ENCODE measurements around the gene MRPS10.
"Not testable (repeated sequence)": the region's sequence is repeated elsewhere in the genome, so short reads cannot be mapped to it uniquely, and the experiment has no call there.

Gene MRPS10

DNA sequence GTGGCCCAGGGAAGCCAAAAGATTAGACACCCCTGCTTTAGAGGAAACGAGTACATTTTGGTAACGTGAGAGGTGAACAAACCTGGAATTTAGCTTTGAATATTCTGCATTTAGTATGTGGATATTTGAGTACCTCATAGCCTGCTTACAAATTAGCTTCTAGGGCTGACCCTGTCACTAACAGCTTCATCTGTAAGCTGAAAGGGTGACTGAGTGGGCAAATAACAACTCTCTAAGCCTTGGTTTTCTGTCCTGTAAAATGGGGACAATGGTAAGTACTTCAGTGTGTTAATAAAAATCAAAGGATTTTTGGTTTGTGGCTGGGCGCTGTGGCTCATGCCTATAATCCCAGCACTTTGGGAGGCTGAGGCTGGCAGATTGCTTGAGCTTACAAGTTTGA is 14.5 kb downstream of the MRPS10 start:
- DNase-seq, result no peak

DNA sequence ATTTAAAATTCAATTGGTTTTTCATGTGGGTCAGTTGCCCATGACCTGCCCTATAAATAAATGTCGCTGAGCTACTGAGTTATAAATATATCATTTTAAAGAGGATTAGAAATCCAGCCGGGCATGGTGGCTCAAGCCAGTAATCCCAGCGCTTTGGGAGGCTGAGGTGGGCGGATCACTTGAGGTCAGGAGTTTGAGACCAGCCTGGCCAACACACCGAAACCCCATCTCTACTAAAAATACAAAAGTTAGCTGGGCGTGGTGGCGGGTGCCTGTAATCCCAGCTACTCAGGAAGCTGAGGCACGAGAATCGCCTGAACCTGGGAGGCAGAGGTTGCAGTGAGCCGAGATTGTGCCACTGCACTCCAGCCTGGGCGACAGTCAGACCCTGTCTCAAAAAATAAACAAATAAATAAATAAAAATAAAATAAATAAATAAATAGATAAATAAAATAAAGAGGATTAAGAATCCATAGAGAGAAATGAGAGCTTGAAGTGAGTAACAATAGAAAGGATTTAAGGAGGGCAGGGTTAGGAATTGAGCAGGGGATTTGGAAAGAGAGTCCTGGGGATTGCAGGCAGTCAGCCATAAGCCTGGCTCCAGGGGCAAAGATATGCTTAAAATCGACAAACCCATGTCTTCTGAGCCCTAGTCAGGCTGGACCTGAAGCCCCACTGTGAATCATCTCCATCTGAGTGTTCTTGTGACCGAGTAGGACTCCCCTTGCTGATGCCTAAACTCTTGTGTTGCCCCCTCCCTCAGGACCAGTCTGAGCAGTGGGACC is 15.3 kb downstream of the MRPS10 start:
- DNase-seq, result not testable (repeated sequence)

DNA sequence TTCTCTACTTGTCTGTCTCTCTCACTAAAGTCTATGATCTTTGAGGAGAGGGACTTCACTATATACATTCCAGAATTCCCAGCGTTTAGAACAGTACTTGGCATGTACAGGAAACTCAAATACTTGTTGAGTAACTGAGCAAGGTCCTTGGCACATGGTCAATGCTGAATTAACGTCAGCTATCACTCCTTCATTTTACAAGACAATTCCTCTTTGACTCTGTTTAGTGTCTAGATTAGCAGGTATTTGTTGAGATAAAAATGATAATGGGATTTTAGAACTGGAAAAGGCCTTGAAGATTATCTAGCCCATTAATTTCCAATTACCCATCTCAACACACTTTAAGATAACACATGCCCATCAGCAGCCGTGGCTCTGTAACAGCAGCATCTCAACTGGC is 16.3 kb downstream of the MRPS10 start:
- DNase-seq, result no peak

DNA sequence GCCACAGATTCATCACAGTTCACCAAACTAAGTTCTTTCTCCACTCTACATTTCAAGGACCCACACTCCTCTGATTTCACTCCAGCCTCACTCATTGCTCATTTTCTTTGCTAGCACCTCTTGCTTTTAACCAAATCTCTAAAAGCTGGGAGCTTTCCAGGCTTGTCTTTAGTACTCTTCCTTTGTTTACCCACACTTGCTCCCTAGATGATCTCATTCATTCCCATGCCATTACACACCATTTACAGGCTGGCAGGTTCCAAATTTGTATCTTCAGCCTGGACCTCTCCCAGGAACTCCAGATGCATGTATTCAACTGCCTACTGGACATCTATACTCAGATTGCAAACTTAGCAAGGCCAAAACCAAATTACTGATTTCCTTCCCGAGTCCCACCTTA is 17.6 kb downstream of the MRPS10 start:
- no peak for DNase-seq

DNA sequence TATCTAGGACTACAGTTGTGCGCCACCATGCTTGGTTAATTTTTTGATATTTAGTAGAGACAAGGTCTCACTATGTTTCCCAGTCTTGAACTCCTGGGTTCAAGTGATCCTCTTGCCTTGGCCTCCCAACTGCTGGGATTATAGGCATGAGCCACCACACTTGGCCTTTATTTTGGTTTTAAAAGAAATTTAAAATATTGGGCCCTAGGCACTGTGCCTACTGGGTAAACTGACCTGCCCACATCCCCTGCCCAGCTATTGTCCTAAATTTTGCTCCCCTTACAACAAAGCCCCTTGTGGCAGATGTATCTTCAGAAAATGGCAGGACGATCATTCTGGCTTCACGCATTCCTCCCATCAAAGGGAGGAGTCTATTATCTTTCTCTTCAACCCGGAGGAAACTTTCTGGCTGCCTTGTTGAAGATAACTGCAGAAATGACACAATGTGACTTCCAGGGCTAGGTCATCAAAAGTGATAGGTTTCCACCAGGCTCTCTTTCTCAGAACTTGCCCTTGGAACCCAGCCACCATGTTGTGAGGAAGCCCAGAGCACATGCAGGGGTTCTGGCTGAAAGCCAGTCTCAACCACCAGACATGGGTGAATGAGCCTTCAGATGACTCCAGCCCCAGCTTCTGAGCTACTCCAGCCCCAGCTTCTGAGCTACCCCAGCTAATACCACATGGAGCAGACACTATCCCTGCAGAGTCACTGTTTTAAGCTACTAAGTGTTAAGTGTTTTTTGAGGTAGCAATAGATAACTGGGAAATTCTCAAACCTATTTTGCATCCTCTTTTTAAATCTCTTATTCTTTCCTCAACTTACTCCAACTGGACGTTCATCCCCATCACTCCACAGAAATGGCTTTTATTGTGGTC is 18.3 kb downstream of the MRPS10 start:
- no peak for DNase-seq

DNA sequence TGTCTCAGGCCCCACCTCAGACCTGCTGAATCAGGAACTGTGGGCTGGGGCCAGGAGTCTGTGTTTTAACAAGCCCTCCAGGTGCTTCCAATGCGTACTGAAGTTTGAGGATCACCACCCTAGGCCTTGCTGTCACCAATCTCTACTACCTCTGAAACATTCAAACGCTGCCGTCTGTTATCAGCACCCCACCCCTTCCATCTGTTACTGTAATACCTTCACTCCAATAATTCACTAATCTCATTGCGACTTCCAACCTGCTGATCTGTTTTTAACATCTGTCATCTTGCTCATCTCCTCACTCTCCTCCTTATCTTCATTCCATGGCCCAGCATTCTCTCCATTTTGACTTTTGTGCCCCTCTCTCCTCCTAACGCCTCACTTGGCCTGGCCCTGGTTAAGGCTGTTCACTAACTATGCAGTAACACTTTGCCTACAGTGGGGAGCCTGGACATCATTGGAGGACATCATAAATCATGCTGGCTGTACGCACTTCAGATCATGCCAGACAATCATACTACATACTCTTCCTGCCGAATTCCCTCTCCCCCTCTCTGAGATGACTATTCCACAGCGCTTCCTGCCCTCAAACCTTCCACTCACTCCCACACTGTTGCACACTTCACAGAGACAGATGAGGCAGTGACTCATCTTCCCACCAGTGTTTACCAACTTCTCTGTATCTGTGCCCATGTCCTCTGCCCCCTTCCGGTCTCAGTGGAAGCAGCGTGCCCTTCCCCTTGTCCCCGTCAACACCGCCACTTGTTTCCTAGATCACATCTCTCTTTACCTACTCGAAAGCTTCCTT is 19.9 kb downstream of the MRPS10 start:
- DNase-seq, result no peak

DNA sequence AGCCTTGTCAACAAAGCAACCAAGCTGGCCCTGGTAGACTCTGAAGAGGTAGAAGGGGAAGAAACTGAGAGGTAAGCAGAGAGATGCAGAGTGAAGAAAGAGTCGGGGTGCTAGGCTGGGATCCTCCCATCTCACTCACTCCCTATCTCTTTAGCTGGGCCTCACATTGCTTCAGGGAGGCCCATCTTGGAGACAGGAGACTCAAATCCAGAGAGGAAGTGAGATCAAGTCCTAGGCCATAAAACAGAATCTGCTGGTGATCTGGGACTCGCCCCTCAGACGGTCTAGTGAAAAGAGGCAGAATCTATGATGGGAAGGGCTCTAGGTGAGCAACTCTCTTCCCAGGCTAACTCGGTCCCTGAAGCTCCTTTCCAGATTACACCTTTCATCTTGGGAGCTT is 22.2 kb downstream of the MRPS10 start:
- DNase-seq, result no peak

DNA sequence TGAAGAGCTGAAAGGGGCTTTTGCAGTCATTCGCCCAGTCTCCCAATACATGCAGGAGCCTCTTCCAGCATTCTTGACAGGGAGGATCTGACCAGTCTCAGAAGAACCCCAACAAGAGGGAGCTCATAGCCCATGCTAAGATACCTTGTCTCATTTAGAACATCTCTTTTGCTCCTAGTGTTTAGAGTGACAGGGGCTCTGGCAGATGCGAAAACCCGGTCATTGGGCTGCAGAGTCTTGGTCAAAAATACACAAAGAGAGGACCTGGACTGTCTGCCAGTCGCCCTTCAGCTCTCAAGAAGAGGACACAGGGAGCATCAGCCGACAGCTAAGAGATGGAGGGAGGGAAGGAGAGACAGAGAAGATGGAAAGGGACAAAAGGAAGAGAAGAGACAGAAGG is 23.6 kb downstream of the MRPS10 start:
- DNase-seq, result no peak

DNA sequence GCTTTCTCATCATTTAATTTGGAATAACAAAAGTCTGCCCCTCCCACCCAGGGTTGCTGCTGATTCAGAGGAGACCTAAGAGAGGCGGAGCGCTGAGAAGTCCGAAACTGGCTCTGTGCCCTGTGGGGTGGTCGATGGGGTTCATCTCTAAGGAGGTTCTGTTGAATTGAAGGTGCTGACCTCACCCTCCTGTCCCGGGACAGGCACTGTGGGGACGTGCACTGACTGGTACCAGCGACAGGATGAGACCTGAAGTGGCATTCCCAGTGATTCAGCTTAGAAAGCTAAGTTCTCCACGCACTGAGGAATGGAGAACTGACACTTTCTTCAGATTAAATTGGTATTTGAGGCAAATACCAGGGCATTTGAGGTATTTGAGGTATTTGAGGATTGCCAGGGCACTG is 24.2 kb downstream of the MRPS10 start:
- no peak for DNase-seq

DNA sequence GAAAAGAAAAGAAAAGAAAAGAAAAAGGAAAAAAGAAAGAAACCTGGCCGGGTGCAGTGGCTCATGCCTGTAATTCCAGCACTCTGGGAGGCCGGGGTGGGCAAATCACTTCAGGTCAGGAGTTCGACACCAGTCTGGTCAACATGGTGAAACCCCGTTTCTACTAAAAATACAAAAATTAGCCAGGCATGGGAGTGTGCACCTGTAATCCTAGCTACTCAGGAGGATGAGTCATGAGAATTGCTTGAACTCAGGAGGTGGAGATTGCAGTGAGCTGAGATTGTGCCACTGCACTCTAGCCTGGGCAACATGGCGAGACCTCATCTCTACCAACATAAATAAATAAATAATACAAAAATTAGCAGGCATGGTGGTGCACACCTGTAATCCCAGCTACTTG is 25.3 kb downstream of the MRPS10 start:
- DNase-seq, result not testable (repeated sequence)

DNA sequence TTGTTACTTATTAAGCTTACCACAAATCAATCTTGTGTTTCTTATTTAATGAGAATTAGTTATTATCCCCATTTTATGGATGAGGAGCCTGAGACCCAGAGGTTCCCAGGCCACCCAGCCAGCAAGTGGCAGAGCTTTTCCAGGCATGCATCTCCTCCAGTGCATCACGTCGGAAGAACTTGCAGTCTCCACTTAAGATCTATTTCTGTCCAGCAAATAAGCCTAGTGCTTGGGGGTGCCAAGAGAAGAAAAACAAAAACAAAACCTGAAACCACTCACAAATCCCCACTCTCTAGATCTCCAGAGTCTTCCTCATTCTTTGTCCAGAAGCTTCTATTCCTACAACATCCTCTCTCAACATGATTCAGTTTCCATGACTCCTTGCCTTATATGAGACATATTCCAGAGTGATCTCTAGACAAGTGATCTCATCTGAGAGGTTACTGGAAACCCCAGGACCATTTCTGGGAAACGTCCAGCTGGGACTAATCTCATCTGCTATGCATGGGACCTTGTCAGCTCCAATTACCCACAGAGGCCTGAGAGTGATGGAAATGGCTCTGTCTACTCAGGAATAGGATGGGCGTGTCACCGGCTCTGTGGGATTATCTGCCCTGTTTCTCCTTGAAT is 27.0 kb downstream of the MRPS10 start:
- DNase-seq, result no peak

DNA sequence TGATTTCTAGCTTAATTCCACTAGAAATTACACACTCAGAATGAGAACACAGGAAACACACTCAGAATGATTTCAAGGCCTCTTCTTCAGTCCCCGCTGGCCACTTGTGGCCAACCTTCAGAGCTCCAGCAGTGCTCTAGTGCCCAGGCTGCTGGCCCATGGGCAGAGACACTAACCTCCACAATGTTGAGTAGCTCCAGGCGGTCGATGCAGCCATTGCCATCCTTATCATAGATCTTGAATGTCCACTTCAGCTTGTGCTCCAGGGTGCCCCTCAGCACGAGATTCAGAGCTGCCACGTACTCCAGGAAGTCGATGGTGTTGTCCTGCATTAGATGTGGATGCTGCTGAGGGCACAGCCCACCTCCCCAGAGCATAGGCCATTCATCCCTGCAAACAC is 29.3 kb downstream of the MRPS10 start:
- no peak for DNase-seq

DNA sequence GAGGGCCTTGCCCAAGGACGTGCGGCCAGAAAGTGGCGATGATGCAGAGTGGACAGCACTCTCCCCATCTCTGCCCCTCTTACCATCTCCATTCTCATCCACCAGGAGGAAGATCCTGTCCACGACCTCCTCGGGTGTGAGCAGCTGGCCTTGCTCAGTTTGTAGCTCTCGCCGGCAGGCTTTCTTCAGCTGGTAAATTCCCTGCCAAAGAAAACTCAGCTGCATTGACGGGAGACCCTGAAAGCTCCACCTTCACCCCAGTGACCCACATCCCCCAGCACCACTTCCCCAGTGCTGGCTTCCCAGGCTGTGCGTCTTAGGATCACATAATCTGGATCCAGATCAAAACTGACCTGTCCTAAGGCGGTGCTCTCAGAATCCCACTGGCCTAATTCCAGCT is 32.1 kb downstream of the MRPS10 start:
- DNase-seq, result no peak

DNA sequence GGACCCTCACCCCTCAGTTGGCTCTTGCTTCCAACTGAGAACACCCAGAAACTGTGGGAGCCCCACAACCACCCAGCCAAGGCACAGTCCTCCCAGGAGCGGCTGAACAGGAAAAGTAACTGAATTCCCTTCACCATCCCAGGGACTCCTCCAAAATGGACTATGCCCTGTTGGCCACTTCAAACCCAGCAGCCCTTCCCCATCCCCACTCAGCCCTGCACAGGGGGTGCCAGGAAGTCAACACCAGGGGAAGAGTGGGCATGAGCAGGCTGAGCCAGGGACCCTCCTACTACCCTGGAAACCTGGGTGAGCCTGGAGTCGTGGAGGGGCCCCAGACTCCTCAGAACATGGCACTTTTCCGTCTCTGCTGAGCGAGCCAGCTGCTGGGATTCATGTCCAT is 33.2 kb downstream of the MRPS10 start:
- no peak for DNase-seq

DNA sequence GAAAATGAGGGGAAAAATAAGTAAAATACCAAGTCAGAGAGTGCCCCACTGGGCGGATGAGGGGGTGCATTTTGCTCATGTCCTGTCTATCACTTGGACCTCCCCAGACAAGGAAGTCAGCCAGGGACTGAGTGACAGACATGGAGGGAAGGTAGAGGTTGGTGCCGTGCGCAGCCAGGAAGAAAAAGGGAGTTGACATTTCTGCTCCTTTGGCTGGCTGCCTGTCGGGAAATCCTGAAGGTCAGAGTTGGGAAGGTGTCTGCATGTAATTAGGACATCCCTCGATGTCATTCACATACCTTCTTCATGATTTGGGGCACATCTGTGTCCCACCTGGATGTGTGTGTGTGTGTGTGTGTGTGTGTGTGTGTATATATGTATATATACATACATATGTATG is 35.6 kb downstream of the MRPS10 start:
- DNase-seq, result no peak

DNA sequence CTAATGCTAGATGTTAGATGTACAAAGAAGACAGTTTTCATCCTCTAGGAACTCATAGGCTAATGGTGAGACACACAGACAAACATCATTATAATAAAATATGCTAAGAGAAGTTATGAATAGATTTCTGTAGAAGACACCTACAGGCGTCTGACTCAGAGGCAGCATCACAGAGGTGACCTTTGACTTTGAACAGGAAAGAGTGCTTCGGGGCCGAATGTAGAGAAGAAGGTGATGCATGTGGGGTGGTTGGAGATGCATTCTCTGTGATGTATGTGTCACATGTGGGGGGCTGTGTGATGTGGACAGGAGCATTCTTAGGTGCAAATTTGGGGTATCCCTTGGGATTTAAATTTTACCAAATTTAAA is 37.7 kb downstream of the MRPS10 start:
- DNase-seq, result no peak

DNA sequence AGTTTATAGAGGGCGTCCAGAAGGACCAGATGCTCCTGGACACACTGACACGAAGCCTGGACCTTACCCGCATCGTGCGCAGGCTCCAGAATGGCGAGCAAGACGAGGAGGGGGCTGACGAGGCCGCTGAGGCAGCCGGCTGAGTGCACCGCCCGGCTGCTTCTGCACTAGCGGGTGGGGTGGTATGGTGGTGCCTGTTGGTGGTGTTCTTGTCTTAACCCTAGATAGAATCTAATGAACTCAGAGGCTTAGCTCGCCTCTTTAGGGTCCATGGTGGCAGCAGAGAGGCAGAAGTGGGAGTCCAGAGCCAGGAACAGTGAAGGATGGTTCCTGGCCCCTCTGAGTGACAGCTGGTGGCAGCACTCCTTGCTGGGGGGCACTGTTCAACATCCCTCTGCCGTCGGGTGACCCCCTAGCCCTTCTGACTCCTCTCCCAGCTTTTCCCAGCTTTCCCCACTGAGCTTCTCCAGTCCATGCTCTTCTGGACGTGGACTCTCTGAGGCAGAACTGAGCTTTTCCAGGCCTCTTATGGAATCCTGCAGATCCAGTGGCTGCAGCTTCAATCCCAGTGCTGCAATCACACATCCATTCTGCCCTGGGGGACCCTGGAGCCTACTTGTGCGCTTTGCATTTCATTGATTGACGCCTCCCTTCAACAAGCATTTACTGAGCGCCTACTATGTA is 38.3 kb downstream of the MRPS10 start:
- no peak for DNase-seq

DNA sequence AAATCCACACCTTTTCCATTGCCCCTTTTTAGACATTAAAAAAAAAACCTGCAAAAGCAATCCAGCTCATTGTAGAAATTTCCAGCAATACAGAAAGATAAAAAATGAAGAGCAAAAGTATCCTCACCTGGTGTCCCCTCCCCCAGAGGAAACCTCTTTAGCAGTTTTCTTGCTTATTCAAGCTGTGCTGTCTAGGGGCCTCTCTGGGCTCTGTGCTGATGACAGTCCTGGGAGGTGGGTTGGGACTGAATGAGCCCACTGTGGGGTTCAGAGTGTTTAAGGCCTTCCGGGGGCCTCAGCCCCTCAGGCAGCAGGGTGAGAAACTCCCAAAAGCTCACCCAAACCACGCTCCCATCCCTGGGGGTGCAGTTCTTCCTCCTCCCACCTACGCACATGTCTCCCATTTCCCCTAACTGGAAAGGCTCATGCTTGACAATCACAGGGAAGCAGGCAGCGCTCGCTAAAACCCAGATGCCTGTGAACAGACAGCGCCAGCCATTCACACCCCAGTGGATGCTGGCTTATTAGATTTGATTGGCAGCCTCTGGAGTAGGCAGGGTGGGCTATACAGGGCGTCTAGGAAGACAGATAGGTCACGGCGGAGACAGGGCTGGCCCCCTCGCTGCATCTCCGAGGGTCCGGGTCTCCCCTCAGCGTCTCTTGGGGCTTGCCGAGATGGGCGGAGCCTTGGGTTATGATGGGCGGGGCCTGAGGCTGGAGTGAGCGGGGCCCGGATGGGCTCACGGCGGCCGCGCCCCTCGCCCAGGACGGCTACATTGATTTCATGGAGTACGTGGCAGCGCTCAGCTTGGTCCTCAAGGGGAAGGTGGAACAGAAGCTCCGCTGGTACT is 39.9 kb downstream of the MRPS10 start:
- DNase-seq, result no peak

DNA sequence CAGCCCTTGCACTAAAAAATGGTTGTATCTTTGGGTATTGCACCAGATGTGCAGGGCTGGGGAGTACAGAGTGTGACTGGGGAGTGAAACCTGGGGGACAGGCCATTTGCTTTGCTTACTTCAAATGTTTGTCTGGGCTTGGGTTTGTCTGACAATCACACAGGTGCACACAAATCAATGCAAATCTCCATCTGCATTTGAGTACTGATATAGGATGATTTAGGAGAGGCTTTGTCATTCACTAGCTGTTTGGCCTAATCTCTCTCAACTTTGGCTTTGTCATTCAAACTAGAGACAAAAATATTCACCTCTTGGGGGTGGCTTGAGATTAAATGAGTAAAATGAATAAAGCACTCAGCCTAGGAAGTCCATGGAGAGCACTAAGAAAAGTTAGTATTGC is 40.7 kb downstream of the MRPS10 start:
- no peak for DNase-seq

DNA sequence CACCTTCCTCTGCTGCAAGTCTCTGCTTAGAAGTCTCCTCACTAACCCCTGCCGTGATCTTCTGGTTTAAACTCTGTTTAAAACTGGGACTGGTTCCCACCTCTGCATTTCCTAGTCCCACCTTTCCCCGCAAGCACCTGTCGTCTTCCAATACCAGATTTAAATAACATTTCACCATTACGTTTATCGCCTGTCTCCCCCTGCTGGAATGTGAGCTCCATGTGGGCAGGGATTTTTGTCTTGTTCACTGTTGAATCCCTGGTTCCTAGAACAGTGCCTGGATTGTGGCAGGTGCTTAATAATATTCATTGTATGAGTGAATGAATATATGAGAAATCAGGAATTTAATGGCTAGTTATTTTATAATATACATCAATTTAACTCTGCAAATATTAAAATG is 41.8 kb downstream of the MRPS10 start:
- no peak for DNase-seq

DNA sequence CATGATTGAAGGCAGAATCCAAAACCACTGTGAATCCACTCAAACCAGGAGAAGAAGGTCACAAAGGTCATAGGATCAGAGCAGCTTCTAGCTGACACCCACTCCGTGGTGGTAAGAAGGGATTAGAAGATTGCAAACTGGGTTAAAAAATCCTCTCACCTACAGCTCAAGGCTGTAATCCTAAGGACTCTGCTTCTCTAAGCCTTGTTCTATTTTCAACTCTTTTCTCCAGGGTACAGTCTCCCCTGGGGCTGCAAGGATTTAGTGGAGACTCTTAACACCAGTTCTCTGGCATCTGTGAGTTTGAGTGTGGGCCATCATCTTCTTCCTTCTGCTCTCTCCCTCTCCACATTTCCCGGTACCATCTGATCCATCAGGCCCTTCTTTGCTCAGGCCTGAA is 44.6 kb downstream of the MRPS10 start, which contains the start of gene GUCA1A:
GUCA1A (plus strand) TSS at position 264 of the 400 bp plus-strand sequence. CDS start 250 bp downstream, outside the sequence.
- DNase-seq, result no peak
